ENCODE results near the gene TPD52L1.

TPD52L1 gene

GRCh38 chr6:125175466-125176048 is 22.0 kb downstream of the TPD52L1 start:
- H3K27ac ChIP-seq, result no peak overlapping the region
- TF ChIP-seq CTCF (IDR thresholded peaks at IDR 0.05) (no peak), ZFX (IDR thresholded peaks at IDR 0.05; ENCODE audit: borderline replicate concordance) (no peak)

- no peak overlapping the region for H3K27ac ChIP-seq
- TF ChIP-seq CTCF (IDR thresholded peaks at IDR 0.05), result no peak
- TF ChIP-seq ZFX (IDR thresholded peaks at IDR 0.05; ENCODE audit: borderline replicate concordance), result no peak
Measured at GRCh38 chr6:125182237-125183008, 28.9 kb downstream of the TPD52L1 start.

- no peak overlapping the region for H3K27ac ChIP-seq
- no peak for TF ChIP-seq ZFX (IDR thresholded peaks at IDR 0.05; ENCODE audit: borderline replicate concordance)
- no peak for TF ChIP-seq CTCF (IDR thresholded peaks at IDR 0.05)
Measured at GRCh38 chr6:125183391-125183790, 29.8 kb downstream of the TPD52L1 start.

- TF ChIP-seq CTCF (IDR thresholded peaks at IDR 0.05) (no peak), ZFX (IDR thresholded peaks at IDR 0.05; ENCODE audit: borderline replicate concordance) (no peak)
- no peak overlapping the region for H3K27ac ChIP-seq
Measured at GRCh38 chr6:125188037-125188436, 34.5 kb downstream of the TPD52L1 start.

GRCh38 chr6:125188594-125189203 is 35.1 kb downstream of the TPD52L1 start:
- TF ChIP-seq ZFX (IDR thresholded peaks at IDR 0.05; ENCODE audit: borderline replicate concordance) (no peak), CTCF (IDR thresholded peaks at IDR 0.05) (no peak)
- H3K27ac ChIP-seq, result no peak overlapping the region

GRCh38 chr6:125189494-125189893 is 35.9 kb downstream of the TPD52L1 start:
- no peak overlapping the region for H3K27ac ChIP-seq
- TF ChIP-seq ZFX (IDR thresholded peaks at IDR 0.05; ENCODE audit: borderline replicate concordance), result no peak
- no peak for TF ChIP-seq CTCF (IDR thresholded peaks at IDR 0.05)

GRCh38 chr6:125190667-125191066 is 37.1 kb downstream of the TPD52L1 start:
- TF ChIP-seq ZFX (IDR thresholded peaks at IDR 0.05; ENCODE audit: borderline replicate concordance) (no peak), CTCF (IDR thresholded peaks at IDR 0.05) (no peak)
- no peak overlapping the region for H3K27ac ChIP-seq

Data from 22Rv1 (cell line).